GM23338 (cell line): ENCODE results near the gene INPP5D. TPM values are rescaled to one million over a fixed set of nuclear protein-coding genes. Genes with fewer than 3 reads are reported as not detected.

Experiments used
- ATAC-seq: fragments of 200-7000 bp; cut with Tn5 transposase; 3 replicates; pipeline ENCODE4 v1.9.1; 2020
- DNase-seq: peaks from one replicate; pipeline ENCODE4 v3.0.0-alpha.2; 2015; ENCODE audit warnings: low spot score
- H2AFZ ChIP-seq: fragments of 200-600 bp; sonication (generic); 2 replicates; pipeline ENCODE4 v1.8.0; 2016; ENCODE audit warnings: antibody characterized with exemption, mild to moderate bottlenecking, moderate library complexity
- H3F3A ChIP-seq: fragments of 200-600 bp; sonication (generic); replicated peaks from 2 replicates; pipeline ENCODE4 v1.8.0; 2017; ENCODE audit warnings: antibody characterized with exemption, mixed run types, low read depth
- H3K27ac ChIP-seq: fragments of 200-600 bp; sonication (generic); 2 replicates; pipeline ENCODE4 v1.6.1; 2016; ENCODE audit warnings: low read depth
- H3K27me3 ChIP-seq: fragments of 200-600 bp; sonication (generic); 2 replicates; pipeline ENCODE4 v1.8.0; 2016; ENCODE audit warnings: mild to moderate bottlenecking, mixed run types, moderate library complexity; ENCODE audit not compliant: insufficient read depth
- H3K36me3 ChIP-seq: fragments of 200-600 bp; sonication (generic); 2 replicates; pipeline ENCODE4 v1.8.0; 2016; ENCODE audit warnings: mild to moderate bottlenecking; ENCODE audit not compliant: insufficient read depth
- H3K4me1 ChIP-seq: fragments of 200-600 bp; sonication (generic); 2 replicates; pipeline ENCODE4 v1.8.0; 2016; ENCODE audit warnings: mild to moderate bottlenecking, moderate library complexity; ENCODE audit not compliant: insufficient read depth
- H3K4me2 ChIP-seq: fragments of 200-600 bp; sonication (generic); 2 replicates; pipeline ENCODE4 v1.7.1; 2017; ENCODE audit warnings: mixed run types
- H3K4me3 ChIP-seq: fragments of 200-600 bp; sonication (generic); 2 replicates; pipeline ENCODE4 v1.6.1; 2016; ENCODE audit warnings: mixed run types
- H3K79me2 ChIP-seq: fragments of 200-600 bp; sonication (generic); replicated peaks from 2 replicates; pipeline ENCODE4 v1.8.0; 2017; ENCODE audit warnings: mild to moderate bottlenecking; ENCODE audit not compliant: insufficient read depth
- H3K9me2 ChIP-seq: fragments of 200-600 bp; sonication (generic); 2 replicates; pipeline ENCODE4 v1.8.0; 2017; ENCODE audit not compliant: insufficient read depth
- H4K20me1 ChIP-seq: fragments of 200-600 bp; sonication (generic); replicated peaks from 2 replicates; pipeline ENCODE4 v1.8.0; 2017; ENCODE audit warnings: mild to moderate bottlenecking; ENCODE audit not compliant: insufficient read depth
- H3K27ac Mint-ChIP-seq: 2 replicates; pipeline ENCODE4 v1.8.0; 2020; ENCODE audit warnings: inconsistent platforms, mild to moderate bottlenecking, moderate library complexity, mixed read lengths
- H3K27me3 Mint-ChIP-seq: 3 replicates; pipeline ENCODE4 v1.8.0; 2022; ENCODE audit warnings: low read depth, mild to moderate bottlenecking, moderate library complexity, mixed read lengths, inconsistent platforms; ENCODE audit not compliant: insufficient read depth, poor library complexity
- H3K36me3 Mint-ChIP-seq: 3 replicates; pipeline ENCODE4 v1.8.0; 2021; ENCODE audit warnings: low read depth, mild to moderate bottlenecking, inconsistent platforms, moderate library complexity, mixed read lengths
- H3K4me1 Mint-ChIP-seq: 3 replicates; pipeline ENCODE4 v1.8.0; 2020; ENCODE audit warnings: mild to moderate bottlenecking, inconsistent platforms, mixed read lengths
- H3K4me3 Mint-ChIP-seq: 3 replicates; pipeline ENCODE4 v1.8.0; 2021; ENCODE audit warnings: moderate library complexity, mild to moderate bottlenecking, inconsistent platforms, mixed read lengths
- H3K9me3 Mint-ChIP-seq: 3 replicates; pipeline ENCODE4 v1.8.0; 2020; ENCODE audit warnings: moderate library complexity, mild to moderate bottlenecking, inconsistent platforms, mixed read lengths
- CREB1 ChIP-seq: fragments of 250-450 bp; sonication (Bioruptor Pico); IDR thresholded peaks from 2 replicates; pipeline ENCODE4 v1.5.0; 2020; ENCODE audit warnings: low read depth, mild to moderate bottlenecking, moderate library complexity
- EZH2 ChIP-seq: fragments of 200-600 bp; sonication (generic); IDR thresholded peaks from one replicate; pipeline ENCODE4 v1.8.0; 2017; ENCODE audit warnings: antibody characterized with exemption, mild to moderate bottlenecking, low read depth; ENCODE audit not compliant: unreplicated experiment
- STAT1 ChIP-seq: IDR thresholded peaks from one replicate; pipeline ENCODE4 v1.6.1; 2016; ENCODE audit warnings: antibody characterized with exemption; ENCODE audit not compliant: unreplicated experiment
- polyA plus RNA-seq: library from polyadenylated mRNA; unstranded; fragments of >200 nt; fragmentation: Nextera tagmentation; extraction: Ambion mirVana; gene quantifications from 2 replicates; pipeline ENCODE4 v1.2.1, GENCODE V29; 2016
- total RNA-seq: library from RNA; depleted of rRNA; stranded (reverse); fragments of >200 nt; shearing (Covaris generic); gene quantifications from 2 replicates; pipeline ENCODE4 v1.2.3, GENCODE V29; 2014
- TF ChIP-seq, protein P1 (sequence below): fragments of 250-450 bp; sonication (Bioruptor Pico); IDR thresholded peaks from 2 replicates; pipeline ENCODE4 v1.5.0; 2020; ENCODE audit warnings: mild to moderate bottlenecking, moderate library complexity

The INPP5D gene
- total and polyA plus RNA-seq, 2 experiments from 2014 or later, result 6.6 to 8.3 TPM

DNA sequence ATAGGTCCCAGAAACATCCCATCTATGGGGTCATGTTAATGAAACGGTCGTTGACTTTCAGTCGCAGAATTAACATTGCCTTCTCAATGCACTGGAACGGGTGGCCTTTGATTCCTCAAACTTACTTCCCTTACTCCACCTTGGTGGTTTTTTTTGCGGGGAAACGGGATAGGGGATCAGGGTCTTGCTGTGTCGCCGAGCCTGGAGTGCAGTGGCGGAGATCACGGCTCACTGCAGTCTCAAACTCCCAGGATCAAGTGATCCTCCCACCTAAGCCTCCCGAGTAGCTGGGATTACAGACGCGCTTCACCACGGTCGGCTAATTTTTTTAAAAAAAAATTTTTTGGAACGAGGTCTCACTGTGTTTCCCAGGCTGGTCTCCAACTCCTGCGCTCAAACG is 192.1 kb downstream of the INPP5D start:
- H2AFZ ChIP-seq, result peak overlapping the region; percentile 90
- peaks cover 54% of the 10 kb centered on the region for H3K79me2 ChIP-seq
- no peak for TF ChIP-seq STAT1
- TF ChIP-seq EZH2, result no peak
- TF ChIP-seq, protein P1, sequence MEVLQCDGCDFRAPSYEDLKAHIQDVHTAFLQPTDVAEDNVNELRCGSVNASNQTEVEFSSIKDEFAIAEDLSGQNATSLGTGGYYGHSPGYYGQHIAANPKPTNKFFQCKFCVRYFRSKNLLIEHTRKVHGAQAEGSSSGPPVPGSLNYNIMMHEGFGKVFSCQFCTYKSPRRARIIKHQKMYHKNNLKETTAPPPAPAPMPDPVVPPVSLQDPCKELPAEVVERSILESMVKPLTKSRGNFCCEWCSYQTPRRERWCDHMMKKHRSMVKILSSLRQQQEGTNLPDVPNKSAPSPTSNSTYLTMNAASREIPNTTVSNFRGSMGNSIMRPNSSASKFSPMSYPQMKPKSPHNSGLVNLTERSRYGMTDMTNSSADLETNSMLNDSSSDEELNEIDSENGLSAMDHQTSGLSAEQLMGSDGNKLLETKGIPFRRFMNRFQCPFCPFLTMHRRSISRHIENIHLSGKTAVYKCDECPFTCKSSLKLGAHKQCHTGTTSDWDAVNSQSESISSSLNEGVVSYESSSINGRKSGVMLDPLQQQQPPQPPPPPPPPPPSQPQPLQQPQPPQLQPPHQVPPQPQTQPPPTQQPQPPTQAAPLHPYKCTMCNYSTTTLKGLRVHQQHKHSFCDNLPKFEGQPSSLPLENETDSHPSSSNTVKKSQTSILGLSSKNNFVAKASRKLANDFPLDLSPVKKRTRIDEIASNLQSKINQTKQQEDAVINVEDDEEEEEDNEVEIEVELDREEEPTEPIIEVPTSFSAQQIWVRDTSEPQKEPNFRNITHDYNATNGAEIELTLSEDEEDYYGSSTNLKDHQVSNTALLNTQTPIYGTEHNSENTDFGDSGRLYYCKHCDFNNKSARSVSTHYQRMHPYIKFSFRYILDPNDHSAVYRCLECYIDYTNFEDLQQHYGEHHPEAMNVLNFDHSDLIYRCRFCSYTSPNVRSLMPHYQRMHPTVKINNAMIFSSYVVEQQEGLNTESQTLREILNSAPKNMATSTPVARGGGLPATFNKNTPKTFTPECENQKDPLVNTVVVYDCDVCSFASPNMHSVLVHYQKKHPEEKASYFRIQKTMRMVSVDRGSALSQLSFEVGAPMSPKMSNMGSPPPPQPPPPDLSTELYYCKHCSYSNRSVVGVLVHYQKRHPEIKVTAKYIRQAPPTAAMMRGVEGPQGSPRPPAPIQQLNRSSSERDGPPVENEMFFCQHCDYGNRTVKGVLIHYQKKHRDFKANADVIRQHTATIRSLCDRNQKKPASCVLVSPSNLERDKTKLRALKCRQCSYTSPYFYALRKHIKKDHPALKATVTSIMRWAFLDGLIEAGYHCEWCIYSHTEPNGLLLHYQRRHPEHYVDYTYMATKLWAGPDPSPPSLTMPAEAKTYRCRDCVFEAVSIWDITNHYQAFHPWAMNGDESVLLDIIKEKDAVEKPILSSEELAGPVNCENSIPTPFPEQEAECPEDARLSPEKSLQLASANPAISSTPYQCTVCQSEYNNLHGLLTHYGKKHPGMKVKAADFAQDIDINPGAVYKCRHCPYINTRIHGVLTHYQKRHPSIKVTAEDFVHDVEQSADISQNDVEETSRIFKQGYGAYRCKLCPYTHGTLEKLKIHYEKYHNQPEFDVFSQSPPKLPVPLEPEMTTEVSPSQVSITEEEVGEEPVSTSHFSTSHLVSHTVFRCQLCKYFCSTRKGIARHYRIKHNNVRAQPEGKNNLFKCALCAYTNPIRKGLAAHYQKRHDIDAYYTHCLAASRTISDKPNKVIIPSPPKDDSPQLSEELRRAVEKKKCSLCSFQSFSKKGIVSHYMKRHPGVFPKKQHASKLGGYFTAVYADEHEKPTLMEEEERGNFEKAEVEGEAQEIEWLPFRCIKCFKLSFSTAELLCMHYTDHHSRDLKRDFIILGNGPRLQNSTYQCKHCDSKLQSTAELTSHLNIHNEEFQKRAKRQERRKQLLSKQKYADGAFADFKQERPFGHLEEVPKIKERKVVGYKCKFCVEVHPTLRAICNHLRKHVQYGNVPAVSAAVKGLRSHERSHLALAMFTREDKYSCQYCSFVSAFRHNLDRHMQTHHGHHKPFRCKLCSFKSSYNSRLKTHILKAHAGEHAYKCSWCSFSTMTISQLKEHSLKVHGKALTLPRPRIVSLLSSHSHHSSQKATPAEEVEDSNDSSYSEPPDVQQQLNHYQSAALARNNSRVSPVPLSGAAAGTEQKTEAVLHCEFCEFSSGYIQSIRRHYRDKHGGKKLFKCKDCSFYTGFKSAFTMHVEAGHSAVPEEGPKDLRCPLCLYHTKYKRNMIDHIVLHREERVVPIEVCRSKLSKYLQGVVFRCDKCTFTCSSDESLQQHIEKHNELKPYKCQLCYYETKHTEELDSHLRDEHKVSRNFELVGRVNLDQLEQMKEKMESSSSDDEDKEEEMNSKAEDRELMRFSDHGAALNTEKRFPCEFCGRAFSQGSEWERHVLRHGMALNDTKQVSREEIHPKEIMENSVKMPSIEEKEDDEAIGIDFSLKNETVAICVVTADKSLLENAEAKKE (CRISPR knock-in tag), result no peak

DNA sequence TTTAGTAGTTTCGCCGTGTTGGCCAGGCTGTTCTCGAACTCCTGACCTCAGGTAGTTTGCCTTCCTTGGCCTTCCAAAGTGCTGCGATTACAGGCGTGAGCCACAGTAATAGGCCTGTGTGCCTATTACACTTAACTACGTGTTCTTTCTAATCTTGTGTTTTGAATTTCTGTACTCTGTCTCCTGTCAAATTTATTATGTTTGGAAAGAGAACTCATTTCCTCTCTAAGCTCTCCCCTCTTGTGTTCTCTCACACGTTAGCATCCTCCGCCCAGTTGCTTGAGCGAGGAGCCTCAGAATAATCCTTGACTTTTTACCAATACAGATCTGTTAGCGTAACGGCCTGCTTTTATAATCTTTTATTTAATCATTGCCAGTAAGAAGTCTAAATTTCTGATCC is 195.0 kb downstream of the INPP5D start:
- Mint-ChIP-seq H3K36me3 (peaks cover 67% of the 10 kb centered on the region), H3K9me3 (peaks cover 12% of the 10 kb centered on the region), H3K4me3 (no peak overlapping the region), H3K4me1 (peaks cover 5% of the 10 kb centered on the region; the same call in 2 of the 3 replicates), H3K27ac (no peak overlapping the region), H3K27me3 (peaks cover 5% of the 10 kb centered on the region)
- Histone ChIP-seq H3K27ac (no peak overlapping the region), H4K20me1 (peaks cover 43% of the 10 kb centered on the region), H3F3A (no peaks in the 10 kb centered on the region), H3K4me2 (no peak overlapping the region), H3K4me3 (no peak overlapping the region), H3K9me2 (no peaks in the 10 kb centered on the region), H3K36me3 (peaks cover 36% of the 10 kb centered on the region), H3K79me2 (peaks cover 78% of the 10 kb centered on the region), H3K27me3 (no peaks in the 10 kb centered on the region), H3K4me1 (0 out of 2 replicates have a peak, but pooled peaks cover 4% of the 10 kb centered on the region), H2AFZ (no peak overlapping the region)
- TF ChIP-seq CREB1 (CRISPR knock-in tag), result no peak
- no peak for ATAC-seq
- DNase-seq, result no peak

More for the DNA sequence above, 192.1 kb downstream of the INPP5D start:
- Mint-ChIP-seq H3K27me3 (peaks cover 5% of the 10 kb centered on the region), H3K4me1 (peaks cover 5% of the 10 kb centered on the region; the same call in 2 of the 3 replicates), H3K9me3 (peaks cover 19% of the 10 kb centered on the region), H3K36me3 (peaks cover 45% of the 10 kb centered on the region), H3K27ac (peak overlapping the region; percentile 90), H3K4me3 (peak overlapping the region; percentile 91)
- H3K27ac ChIP-seq, result peak overlapping the region; percentile 27; the same call in 1 of the 2 replicates
- H3F3A ChIP-seq, result no peaks in the 10 kb centered on the region
- H3K4me3 ChIP-seq, result peak overlapping the region; percentile 84
- peaks cover 33% of the 10 kb centered on the region for H4K20me1 ChIP-seq
- no peaks in the 10 kb centered on the region for H3K27me3 ChIP-seq
- DNase-seq, result peak; percentile 24
- H3K4me1 ChIP-seq, result 0 out of 2 replicates have a peak, but pooled peaks cover 4% of the 10 kb centered on the region
- peak; percentile 6; the same call in 1 of the 3 replicates for ATAC-seq
- no peaks in the 10 kb centered on the region for H3K9me2 ChIP-seq
- H3K36me3 ChIP-seq, result peaks cover 22% of the 10 kb centered on the region
- peak overlapping the region; percentile 90 for H3K4me2 ChIP-seq
